IMR-90 (cell line): ENCODE data around the gene CCDC9. TPM values are rescaled to one million over a fixed set of nuclear protein-coding genes. Genes with fewer than 3 reads are reported as not detected.

ENCODE experiments used
- ATAC-seq: fragments of 200-7000 bp; cut with Tn5 transposase; 2 replicates; pipeline ENCODE4 v1.9.1; 2020; ENCODE audit warnings: low read depth, mild to moderate bottlenecking, moderate library complexity
- BruUV-seq: library from RNA; stranded (reverse); fragments of 400-500 nt; replicated peaks from 2 replicates; lab custom pipeline; 2021; lab: Mats Ljungman, UMichigan
- CTCF ChIA-PET: fragments of 300-600 bp; formaldehyde crosslinking; extraction: SDS; loops from one replicate; lab custom pipeline; 2021; ENCODE audit warnings: antibody characterized with exemption; lab: Yijun Ruan, JAX
- POLR2A ChIA-PET: fragments of 300-600 bp; sonication (Branson Sonifier 250); formaldehyde crosslinking; loops from one replicate; lab custom pipeline; 2022; ENCODE audit warnings: antibody characterized with exemption; ENCODE audit not compliant: unreplicated experiment; lab: Charles Lee
- DNase-seq: peaks from one replicate; pipeline ENCODE4 v3.0.0; 2013
- H2AFZ ChIP-seq: replicated peaks from 2 replicates; pipeline ENCODE3; 2013; ENCODE audit warnings: low read length, mild to moderate bottlenecking; ENCODE audit not compliant: poor library complexity
- H2AK5ac ChIP-seq: 2 replicates; pipeline ENCODE4 v1.6.1; 2013; ENCODE audit warnings: low read depth, low read length, inconsistent platforms
- H2AK9ac ChIP-seq: replicated peaks from 2 replicates; pipeline ENCODE3; 2013; ENCODE audit warnings: mild to moderate bottlenecking, low read depth, low read length, moderate library complexity; ENCODE audit not compliant: poor library complexity
- H2BK120ac ChIP-seq: 2 replicates; pipeline ENCODE4 v1.6.1; 2013; ENCODE audit warnings: low read depth, low read length, inconsistent platforms
- H2BK15ac ChIP-seq: 3 replicates; pipeline ENCODE4 v1.6.1; 2013; ENCODE audit warnings: low read depth, low read length, inconsistent platforms
- H2BK20ac ChIP-seq: 2 replicates; pipeline ENCODE4 v1.6.1; 2013; ENCODE audit warnings: low read depth, mild to moderate bottlenecking, inconsistent platforms, low read length, moderate library complexity
- H2BK5ac ChIP-seq: 2 replicates; pipeline ENCODE4 v1.6.1; 2013; ENCODE audit warnings: mild to moderate bottlenecking, low read depth, low read length, inconsistent platforms; ENCODE audit not compliant: poor library complexity, severe bottlenecking
- H3K14ac ChIP-seq: replicated peaks from 2 replicates; pipeline ENCODE4 v1.6.1; 2013; ENCODE audit warnings: low read depth, low read length, inconsistent platforms
- H3K18ac ChIP-seq: 2 replicates; pipeline ENCODE4 v1.6.1; 2013; ENCODE audit warnings: low read depth, low read length, control low read depth
- H3K23ac ChIP-seq: 2 replicates; pipeline ENCODE4 v1.6.1; 2013; ENCODE audit warnings: low read depth, low read length, inconsistent platforms
- H3K27ac ChIP-seq: 2 replicates; pipeline ENCODE4 v1.5.1; 2013; ENCODE audit warnings: mild to moderate bottlenecking, control low read depth, low read length; ENCODE audit not compliant: insufficient read depth
- H3K27me3 ChIP-seq: 2 replicates; pipeline ENCODE4 v1.6.1; 2013; ENCODE audit warnings: low read length; ENCODE audit not compliant: control insufficient read depth, insufficient read depth
- H3K36me3 ChIP-seq: 2 replicates; pipeline ENCODE4 v1.6.1; 2013; ENCODE audit warnings: low read length, mixed read lengths; ENCODE audit not compliant: control insufficient read depth, insufficient read depth
- H3K4ac ChIP-seq: 2 replicates; pipeline ENCODE4 v1.6.1; 2013; ENCODE audit warnings: low read depth, low read length, inconsistent platforms
- H3K4me1 ChIP-seq: 2 replicates; pipeline ENCODE4 v1.6.1; 2013; ENCODE audit warnings: low read length, mixed read lengths; ENCODE audit not compliant: control insufficient read depth, insufficient read depth
- H3K4me2 ChIP-seq: 2 replicates; pipeline ENCODE4 v1.6.1; 2013; ENCODE audit warnings: low read depth, mild to moderate bottlenecking, control low read depth, low read length, moderate library complexity
- H3K4me3 ChIP-seq: 2 replicates; pipeline ENCODE4 v1.5.1; 2013; ENCODE audit warnings: low read depth, mild to moderate bottlenecking, control low read depth, low read length, moderate library complexity; ENCODE audit not compliant: insufficient read depth
- H3K56ac ChIP-seq: 2 replicates; pipeline ENCODE4 v1.6.1; 2013; ENCODE audit warnings: low read length, inconsistent platforms; ENCODE audit not compliant: insufficient read depth; ENCODE audit errors: extremely low read depth
- H3K79me1 ChIP-seq, 2 experiments: 2 replicates each; pipeline ENCODE4 v1.6.1; 2013; ENCODE audit warnings: low read length in 2 of 2, inconsistent platforms in 1 of 2, low read depth in 1 of 2
- H3K9ac ChIP-seq: 2 replicates; pipeline ENCODE4 v1.6.1; 2013; ENCODE audit warnings: low read depth, low read length, control low read depth
- H3K9me1 ChIP-seq: 2 replicates; pipeline ENCODE4 v1.6.1; 2013; ENCODE audit warnings: low read length, inconsistent platforms; ENCODE audit not compliant: insufficient read depth
- H3K9me3 ChIP-seq: 2 replicates; pipeline ENCODE4 v1.6.1; 2013; ENCODE audit warnings: low read length; ENCODE audit not compliant: control insufficient read depth, insufficient read depth
- H4K20me1 ChIP-seq: 2 replicates; pipeline ENCODE4 v1.6.1; 2013; ENCODE audit warnings: low read length, inconsistent platforms; ENCODE audit not compliant: insufficient read depth
- H4K5ac ChIP-seq: 2 replicates; pipeline ENCODE4 v1.6.1; 2013; ENCODE audit warnings: mild to moderate bottlenecking, low read depth, low read length, control low read depth
- H4K8ac ChIP-seq, 2 experiments: 2 replicates each; pipeline ENCODE4 v1.6.1; 2013; ENCODE audit warnings: low read depth in 2 of 2, low read length in 2 of 2, control low read depth in 1 of 2, inconsistent platforms in 1 of 2
- H4K91ac ChIP-seq: 2 replicates; pipeline ENCODE4 v1.6.1; 2013; ENCODE audit warnings: low read depth, low read length, inconsistent platforms; ENCODE audit not compliant: insufficient read depth
- CEBPB ChIP-seq: IDR thresholded peaks from 2 replicates; pipeline ENCODE4 v1.6.1; 2012; ENCODE audit warnings: low read depth, low read length, improper control_type of control experiment
- CHD1 ChIP-seq: IDR thresholded peaks from 2 replicates; pipeline ENCODE4 v1.6.1; 2012; ENCODE audit warnings: low read depth, low read length, improper control_type of control experiment
- MAFK ChIP-seq: IDR thresholded peaks from 2 replicates; pipeline ENCODE4 v1.6.1; 2012; ENCODE audit warnings: low read depth, low read length, improper control_type of control experiment
- SMC3 ChIP-seq: fragments of 150-350 bp; IDR thresholded peaks from 2 replicates; pipeline ENCODE4 v1.6.1; 2016; ENCODE audit warnings: low read depth, mild to moderate bottlenecking, antibody characterized with exemption, low read length, moderate library complexity
- WGBS, 2 experiments: methylation state at CpG; one replicate each; pipeline versions ENCODE4 v1.1.5 to v1.1.7; 2013; ENCODE audit warnings: missing lambda C conversion rate in 2 of 2; ENCODE audit not compliant: insufficient read length in 1 of 2; ENCODE audit errors: extremely low coverage in 2 of 2; 5-methylcytosine and 5-hydroxymethylcytosine counted together
- dilution Hi-C: fragments of 300-500 bp; cut with HindIII; formaldehyde crosslinking; loops from one replicate; pipeline ENCODE4 v1.14.3; 2018; ENCODE audit warnings: low sequenced_read_pairs; ENCODE audit not compliant: unreplicated experiment
- in situ Hi-C: fragments of 300-500 bp; cut with MboI; formaldehyde crosslinking; loops from 3 replicates; pipeline ENCODE4 v1.14.3; 2019; ENCODE audit warnings: low sequenced_read_pairs, inconsistent platforms, mixed read lengths
- intact Hi-C: fragments of 100-400 bp; cut with micrococcal nuclease; formaldehyde crosslinking; loops from 2 replicates; pipeline ENCODE4 v1.10.0; 2022
- polyA plus RNA-seq, 3 experiments: library from polyadenylated mRNA; depleted of rRNA; stranded (reverse); fragments of >200 nt; gene quantifications; 2 replicates each; pipeline ENCODE4 v1.2.3, GENCODE V29; 2012; ENCODE audit warnings: low replicate concordance in 1 of 3
- total RNA-seq: library from RNA; depleted of rRNA; stranded (reverse); fragments of >200 nt; gene quantifications from 2 replicates; pipeline ENCODE4 v1.2.3, GENCODE V29; 2012
- TF ChIP-seq, protein P1 (sequence below): conservative IDR thresholded peaks from 2 replicates; pipeline ENCODE4 v1.5.1; 2012; ENCODE audit warnings: mild to moderate bottlenecking, low read depth, low read length, improper control_type of control experiment
- TF ChIP-seq, protein P2 (sequence below): fragments of 150-350 bp; IDR thresholded peaks from 2 replicates; pipeline ENCODE4 v1.6.1; 2017; ENCODE audit warnings: mild to moderate bottlenecking, antibody characterized with exemption, low read length, low read depth
- TF ChIP-seq, protein P3 (sequence below): fragments of 150-350 bp; IDR thresholded peaks from 2 replicates; pipeline ENCODE4 v1.6.1; 2016; ENCODE audit warnings: low read depth, mild to moderate bottlenecking, low read length, moderate library complexity, borderline replicate concordance

CCDC9 gene
- total and polyA plus RNA-seq, 2 of the 4 experiments (the other 2 are of a cell fraction) = 2.9 to 8.6 TPM

DNA sequence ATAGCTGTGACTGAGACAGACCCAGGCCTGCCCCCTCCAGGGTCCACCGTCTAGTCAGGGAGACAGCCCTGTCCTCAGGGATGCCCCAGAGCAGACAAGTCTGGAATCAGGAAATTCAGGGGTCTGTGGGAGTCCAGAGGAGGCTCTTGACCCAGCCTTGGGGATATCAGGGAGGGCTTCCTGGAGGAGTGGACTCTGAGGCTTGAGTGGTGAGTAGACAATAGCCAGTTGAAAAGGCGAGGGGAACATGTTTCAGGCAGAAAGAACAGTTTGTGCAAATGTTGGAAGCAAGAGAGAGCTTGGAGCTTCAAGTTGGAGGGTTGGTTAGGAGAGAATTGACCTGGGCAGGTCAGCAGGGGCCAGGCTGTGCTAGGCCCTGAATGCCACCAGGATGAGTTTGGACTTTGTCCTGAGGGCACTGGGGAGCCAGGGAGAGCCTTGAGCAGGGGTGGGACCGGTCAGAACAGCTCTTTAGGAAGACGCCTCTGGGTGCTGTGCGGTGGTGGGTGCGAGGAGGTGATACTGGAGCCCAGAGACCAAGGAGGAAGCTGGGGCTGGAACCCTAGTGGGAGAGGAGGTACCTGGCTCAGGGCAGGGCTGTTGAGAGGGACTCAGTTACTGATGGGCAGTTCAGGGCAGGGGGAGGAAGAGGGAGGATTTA is 2.7 kb downstream of the CCDC9 start (continued):
- no peak for TF ChIP-seq CEBPB

DNA sequence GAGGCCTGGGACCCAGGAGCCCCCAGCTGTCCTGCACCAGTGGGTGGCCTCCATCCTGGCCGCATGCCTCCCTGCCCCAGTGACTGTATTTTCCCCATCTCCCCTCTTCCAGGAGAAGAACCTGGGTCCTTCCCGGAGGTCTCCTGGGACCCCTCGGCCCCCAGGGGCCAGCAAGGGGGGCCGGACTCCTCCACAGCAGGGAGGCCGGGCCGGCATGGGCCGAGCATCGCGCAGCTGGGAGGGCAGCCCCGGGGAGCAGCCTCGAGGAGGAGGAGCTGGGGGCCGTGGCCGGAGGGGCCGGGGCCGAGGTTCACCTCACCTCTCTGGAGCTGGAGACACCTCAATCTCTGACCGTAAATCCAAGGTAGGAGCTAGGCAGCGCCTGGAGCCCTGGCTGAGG is 4.2 kb downstream of the CCDC9 start:
- CTCF ChIA-PET = no interaction called here
- BruUV-seq = no TSS peak
- peaks cover 50 to 60% of the 10 kb centered on the region in 2 experiments for H3K79me1 ChIP-seq

More for the DNA sequence above, 4.2 kb downstream of the CCDC9 start:
- Histone ChIP-seq H2BK120ac (no peak overlapping the region), H2AK5ac (no peak overlapping the region), H2AFZ (no peak overlapping the region), H3K18ac (no peak overlapping the region), H2BK15ac (no peak overlapping the region), H2BK20ac (no peak overlapping the region), H3K14ac (no peak overlapping the region), H3K23ac (no peak overlapping the region), H4K8ac (no peak overlapping the region), H3K36me3 (peaks cover 44% of the 10 kb centered on the region), H3K27ac (no peak overlapping the region), H3K27me3 (no peaks in the 10 kb centered on the region), H4K20me1 (0 out of 2 replicates have a peak, but pooled peaks cover 5% of the 10 kb centered on the region), H3K9ac (no peak overlapping the region), H3K9me3 (no peaks in the 10 kb centered on the region), H3K56ac (no peak overlapping the region), H3K4me3 (no peak overlapping the region), H2BK5ac (no peak overlapping the region), H3K4me2 (no peak overlapping the region), H3K9me1 (peaks cover 12% of the 10 kb centered on the region; the same call in 1 of the 2 replicates), H3K4ac (no peak overlapping the region), H3K4me1 (peaks cover 14% of the 10 kb centered on the region), H4K5ac (no peak overlapping the region), H2AK9ac (no peak overlapping the region), H4K91ac (no peak overlapping the region)
- POLR2A ChIA-PET = no interaction called here
- TF ChIP-seq, protein P1, sequence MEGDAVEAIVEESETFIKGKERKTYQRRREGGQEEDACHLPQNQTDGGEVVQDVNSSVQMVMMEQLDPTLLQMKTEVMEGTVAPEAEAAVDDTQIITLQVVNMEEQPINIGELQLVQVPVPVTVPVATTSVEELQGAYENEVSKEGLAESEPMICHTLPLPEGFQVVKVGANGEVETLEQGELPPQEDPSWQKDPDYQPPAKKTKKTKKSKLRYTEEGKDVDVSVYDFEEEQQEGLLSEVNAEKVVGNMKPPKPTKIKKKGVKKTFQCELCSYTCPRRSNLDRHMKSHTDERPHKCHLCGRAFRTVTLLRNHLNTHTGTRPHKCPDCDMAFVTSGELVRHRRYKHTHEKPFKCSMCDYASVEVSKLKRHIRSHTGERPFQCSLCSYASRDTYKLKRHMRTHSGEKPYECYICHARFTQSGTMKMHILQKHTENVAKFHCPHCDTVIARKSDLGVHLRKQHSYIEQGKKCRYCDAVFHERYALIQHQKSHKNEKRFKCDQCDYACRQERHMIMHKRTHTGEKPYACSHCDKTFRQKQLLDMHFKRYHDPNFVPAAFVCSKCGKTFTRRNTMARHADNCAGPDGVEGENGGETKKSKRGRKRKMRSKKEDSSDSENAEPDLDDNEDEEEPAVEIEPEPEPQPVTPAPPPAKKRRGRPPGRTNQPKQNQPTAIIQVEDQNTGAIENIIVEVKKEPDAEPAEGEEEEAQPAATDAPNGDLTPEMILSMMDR = no peak
- TF ChIP-seq, protein P2, sequence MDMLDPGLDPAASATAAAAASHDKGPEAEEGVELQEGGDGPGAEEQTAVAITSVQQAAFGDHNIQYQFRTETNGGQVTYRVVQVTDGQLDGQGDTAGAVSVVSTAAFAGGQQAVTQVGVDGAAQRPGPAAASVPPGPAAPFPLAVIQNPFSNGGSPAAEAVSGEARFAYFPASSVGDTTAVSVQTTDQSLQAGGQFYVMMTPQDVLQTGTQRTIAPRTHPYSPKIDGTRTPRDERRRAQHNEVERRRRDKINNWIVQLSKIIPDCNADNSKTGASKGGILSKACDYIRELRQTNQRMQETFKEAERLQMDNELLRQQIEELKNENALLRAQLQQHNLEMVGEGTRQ = no peak
- TF ChIP-seq, protein P3, sequence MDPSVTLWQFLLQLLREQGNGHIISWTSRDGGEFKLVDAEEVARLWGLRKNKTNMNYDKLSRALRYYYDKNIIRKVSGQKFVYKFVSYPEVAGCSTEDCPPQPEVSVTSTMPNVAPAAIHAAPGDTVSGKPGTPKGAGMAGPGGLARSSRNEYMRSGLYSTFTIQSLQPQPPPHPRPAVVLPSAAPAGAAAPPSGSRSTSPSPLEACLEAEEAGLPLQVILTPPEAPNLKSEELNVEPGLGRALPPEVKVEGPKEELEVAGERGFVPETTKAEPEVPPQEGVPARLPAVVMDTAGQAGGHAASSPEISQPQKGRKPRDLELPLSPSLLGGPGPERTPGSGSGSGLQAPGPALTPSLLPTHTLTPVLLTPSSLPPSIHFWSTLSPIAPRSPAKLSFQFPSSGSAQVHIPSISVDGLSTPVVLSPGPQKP = no peak
- TF ChIP-seq CHD1 = no peak
- no peak for TF ChIP-seq MAFK
- TF ChIP-seq SMC3 = no peak
- intact Hi-C loops = no loop called here
- dilution Hi-C loops = no loop called here
- in situ Hi-C loops = no loop called here
- ATAC-seq (no peak), DNase-seq (no peak)
- WGBS, 2 experiments = 96% methylated on average over 11 of the region's 17 CpGs; no CpG with 5 or more reads in 1 of the 2 experiments
